ENCODE data around the gene TBX20. TPM values are rescaled to one million over a fixed set of nuclear protein-coding genes. Genes with fewer than 3 reads are reported as not detected.
"Not testable (repeated sequence)": the region's sequence is repeated elsewhere in the genome, so short reads cannot be mapped to it uniquely, and the experiment has no call there.

The TBX20 gene
- total and polyA plus RNA-seq, 2 of the 8 experiments (the other 6 are each of a cell fraction or from before 2014, with no cell fraction given), result 0.08 to 0.26 TPM

GRCh38 chr7:35206924-35207323, 47.0 kb downstream of the TBX20 start:
- H2AK5ac ChIP-seq (ENCODE audit: low read depth, low read length); POLR2A ChIA-PET (ENCODE audit: partially characterized antibody); H3K36me3 ChIP-seq (ENCODE audit: control insufficient read depth in 2 of 4, insufficient read depth in 4 of 4, low read length in 3 of 4); H4K8ac ChIP-seq (ENCODE audit: extremely low read depth, insufficient read depth, low read length); H3K4ac ChIP-seq (replicated peaks; ENCODE audit: insufficient read length, low read depth, low read length); H4K5ac ChIP-seq (ENCODE audit: insufficient read length, low read depth, low read length); H3K79me2 ChIP-seq (ENCODE audit: control insufficient read depth in 1 of 2, insufficient read depth in 2 of 2, low read length in 2 of 2); H3K23ac ChIP-seq (ENCODE audit: insufficient read length); H3K18ac ChIP-seq (ENCODE audit: extremely low read depth, low read length); H3K4me1 ChIP-seq (replicated peaks in 1 of 4; ENCODE audit: control insufficient read depth in 3 of 4, insufficient read depth in 4 of 4, low read length in 3 of 4); H2BK20ac ChIP-seq (ENCODE audit: low read length); H3K9ac ChIP-seq (replicated peaks in 1 of 4; ENCODE audit: extremely low read depth in 1 of 4, low read depth in 3 of 4, low read length in 3 of 4); H2BK12ac ChIP-seq (ENCODE audit: low read depth, low read length); H2BK5ac ChIP-seq (ENCODE audit: low read depth, low read length); H2AFZ ChIP-seq (ENCODE audit: low read length); H3K4me2 ChIP-seq (ENCODE audit: insufficient read depth in 1 of 2, low read depth in 2 of 2, low read length in 2 of 2); H3K79me1 ChIP-seq (ENCODE audit: low read depth, low read length); H3K23me2 ChIP-seq (ENCODE audit: low read depth, low read length); H3K4me3 ChIP-seq (ENCODE audit: extremely low read depth in 1 of 4, insufficient read depth in 2 of 4, low read depth in 3 of 4, low read length in 4 of 4); CTCF ChIA-PET (ENCODE audit: partially characterized antibody); H3K56ac ChIP-seq (replicated peaks; ENCODE audit: insufficient read length, low read depth, low read length); H3K9me3 ChIP-seq (ENCODE audit: insufficient read depth in 2 of 2, low read depth in 1 of 2, low read length in 1 of 2); H4K20me1 ChIP-seq (replicated peaks in 1 of 2; ENCODE audit: control insufficient read depth in 1 of 2, insufficient read depth in 2 of 2, low read length in 2 of 2); DNase-seq (ENCODE audit: low read depth in 1 of 2, low spot score in 2 of 2); H2BK120ac ChIP-seq (replicated peaks; ENCODE audit: low read depth, low read length); FAIRE-seq; H4K91ac ChIP-seq (replicated peaks; ENCODE audit: insufficient read length, low read length); H3K27me3 ChIP-seq (replicated peaks in 1 of 4; ENCODE audit: control insufficient read depth in 3 of 4, extremely low read depth in 1 of 4, insufficient read depth in 3 of 4, low read length in 3 of 4); H3K14ac ChIP-seq (ENCODE audit: insufficient read length); H3K27ac ChIP-seq (ENCODE audit: low read depth, low read length); H2BK15ac ChIP-seq (ENCODE audit: low read length): not testable (repeated sequence)

GRCh38 chr7:35204850-35205249, 49.0 kb downstream of the TBX20 start:
- CTCF ChIA-PET (ENCODE audit: partially characterized antibody); H4K8ac ChIP-seq (ENCODE audit: extremely low read depth, insufficient read depth, low read length); H2BK120ac ChIP-seq (replicated peaks; ENCODE audit: low read depth, low read length); H2AFZ ChIP-seq (ENCODE audit: low read length); POLR2A ChIA-PET (ENCODE audit: partially characterized antibody); H3K79me2 ChIP-seq (ENCODE audit: control insufficient read depth in 1 of 2, insufficient read depth in 2 of 2, low read length in 2 of 2); H3K4me1 ChIP-seq (replicated peaks in 1 of 4; ENCODE audit: control insufficient read depth in 3 of 4, insufficient read depth in 4 of 4, low read length in 3 of 4); H3K14ac ChIP-seq (ENCODE audit: insufficient read length); H3K36me3 ChIP-seq (ENCODE audit: control insufficient read depth in 2 of 4, insufficient read depth in 4 of 4, low read length in 3 of 4); FAIRE-seq; H3K23ac ChIP-seq (ENCODE audit: insufficient read length); H3K79me1 ChIP-seq (ENCODE audit: low read depth, low read length); H2AK5ac ChIP-seq (ENCODE audit: low read depth, low read length); H3K4me2 ChIP-seq (ENCODE audit: insufficient read depth in 1 of 2, low read depth in 2 of 2, low read length in 2 of 2); H2BK20ac ChIP-seq (ENCODE audit: low read length); H3K9ac ChIP-seq (replicated peaks in 1 of 4; ENCODE audit: extremely low read depth in 1 of 4, low read depth in 3 of 4, low read length in 3 of 4); H2BK5ac ChIP-seq (ENCODE audit: low read depth, low read length); H3K18ac ChIP-seq (ENCODE audit: extremely low read depth, low read length); H3K27ac ChIP-seq (ENCODE audit: low read depth, low read length); H3K4me3 ChIP-seq (ENCODE audit: extremely low read depth in 1 of 4, insufficient read depth in 2 of 4, low read depth in 3 of 4, low read length in 4 of 4); H4K20me1 ChIP-seq (replicated peaks in 1 of 2; ENCODE audit: control insufficient read depth in 1 of 2, insufficient read depth in 2 of 2, low read length in 2 of 2); H4K91ac ChIP-seq (replicated peaks; ENCODE audit: insufficient read length, low read length); H2BK12ac ChIP-seq (ENCODE audit: low read depth, low read length); H3K9me3 ChIP-seq (ENCODE audit: insufficient read depth in 2 of 2, low read depth in 1 of 2, low read length in 1 of 2); H2BK15ac ChIP-seq (ENCODE audit: low read length); DNase-seq (ENCODE audit: low read depth in 1 of 2, low spot score in 2 of 2); H3K27me3 ChIP-seq (replicated peaks in 1 of 4; ENCODE audit: control insufficient read depth in 3 of 4, extremely low read depth in 1 of 4, insufficient read depth in 3 of 4, low read length in 3 of 4); H3K23me2 ChIP-seq (ENCODE audit: low read depth, low read length); H3K4ac ChIP-seq (replicated peaks; ENCODE audit: insufficient read length, low read depth, low read length); H4K5ac ChIP-seq (ENCODE audit: insufficient read length, low read depth, low read length); H3K56ac ChIP-seq (replicated peaks; ENCODE audit: insufficient read length, low read depth, low read length): not testable (repeated sequence)
- WGBS, 2 experiments (ENCODE audit: extremely low coverage in 1 of 2, insufficient coverage in 1 of 2, insufficient read length in 1 of 2, insufficient replicate concordance in 2 of 2, low coverage in 1 of 2, low lambda C conversion rate in 2 of 2, missing lambda C conversion rate in 1 of 2), result 95% methylated on average over 1 of the region's 1 CpG; no CpG with 5 or more reads in 1 of the 2 experiments

Measured in H1 (cell line).